ENCODE data around the gene MRPS18A.
"Not testable (repeated sequence)": the region's sequence is repeated elsewhere in the genome, so short reads cannot be mapped to it uniquely, and the experiment has no call there.

The MRPS18A gene

GRCh38 chr6:43707269-43707668 is 19.7 kb upstream of the MRPS18A start:
- TF ChIP-seq, protein P1, sequence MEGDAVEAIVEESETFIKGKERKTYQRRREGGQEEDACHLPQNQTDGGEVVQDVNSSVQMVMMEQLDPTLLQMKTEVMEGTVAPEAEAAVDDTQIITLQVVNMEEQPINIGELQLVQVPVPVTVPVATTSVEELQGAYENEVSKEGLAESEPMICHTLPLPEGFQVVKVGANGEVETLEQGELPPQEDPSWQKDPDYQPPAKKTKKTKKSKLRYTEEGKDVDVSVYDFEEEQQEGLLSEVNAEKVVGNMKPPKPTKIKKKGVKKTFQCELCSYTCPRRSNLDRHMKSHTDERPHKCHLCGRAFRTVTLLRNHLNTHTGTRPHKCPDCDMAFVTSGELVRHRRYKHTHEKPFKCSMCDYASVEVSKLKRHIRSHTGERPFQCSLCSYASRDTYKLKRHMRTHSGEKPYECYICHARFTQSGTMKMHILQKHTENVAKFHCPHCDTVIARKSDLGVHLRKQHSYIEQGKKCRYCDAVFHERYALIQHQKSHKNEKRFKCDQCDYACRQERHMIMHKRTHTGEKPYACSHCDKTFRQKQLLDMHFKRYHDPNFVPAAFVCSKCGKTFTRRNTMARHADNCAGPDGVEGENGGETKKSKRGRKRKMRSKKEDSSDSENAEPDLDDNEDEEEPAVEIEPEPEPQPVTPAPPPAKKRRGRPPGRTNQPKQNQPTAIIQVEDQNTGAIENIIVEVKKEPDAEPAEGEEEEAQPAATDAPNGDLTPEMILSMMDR (IDR thresholded peaks at IDR 0.05; ENCODE audit: insufficient read depth, low read depth, low read length, missing control alignments), result no peak
- DNase-seq (ENCODE audit: low read depth), result no peak
- H3K4me3 ChIP-seq (ENCODE audit: low read depth, low read length), result no peak overlapping the region

DNA sequence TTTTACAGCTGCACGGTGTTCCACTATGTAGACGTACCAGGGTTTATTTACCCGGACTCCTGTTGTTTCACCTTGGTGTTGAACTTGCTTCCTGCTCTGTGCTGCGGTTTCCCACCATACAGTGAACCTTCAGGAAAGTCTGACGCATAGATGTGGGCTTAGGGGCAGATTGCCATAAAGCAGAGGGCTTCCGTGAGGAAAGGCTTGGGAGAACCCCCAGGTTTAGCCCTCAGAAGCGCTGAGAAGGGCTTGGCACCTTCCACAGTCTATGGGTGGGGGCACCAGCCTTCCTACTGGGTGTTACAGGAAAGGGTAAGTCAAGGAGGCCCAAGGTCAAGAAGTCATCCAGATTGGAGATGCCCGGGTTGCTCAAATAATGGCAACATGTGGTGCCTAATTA is 19.2 kb upstream of the MRPS18A start:
- TF ChIP-seq, protein P1 (IDR thresholded peaks at IDR 0.05; ENCODE audit: insufficient read depth, low read depth, low read length, missing control alignments), result no peak
- H3K4me3 ChIP-seq (ENCODE audit: low read depth, low read length), result no peak overlapping the region
- no peak for DNase-seq (ENCODE audit: low read depth)

- peak; percentile 61 for DNase-seq (ENCODE audit: low read depth)
- TF ChIP-seq, protein P1 (IDR thresholded peaks at IDR 0.05; ENCODE audit: insufficient read depth, low read depth, low read length, missing control alignments), result no peak
- H3K4me3 ChIP-seq (ENCODE audit: low read depth, low read length), result no peak overlapping the region
Observed at GRCh38 chr6:43705996-43706395, 18.4 kb upstream of the MRPS18A start.

DNA sequence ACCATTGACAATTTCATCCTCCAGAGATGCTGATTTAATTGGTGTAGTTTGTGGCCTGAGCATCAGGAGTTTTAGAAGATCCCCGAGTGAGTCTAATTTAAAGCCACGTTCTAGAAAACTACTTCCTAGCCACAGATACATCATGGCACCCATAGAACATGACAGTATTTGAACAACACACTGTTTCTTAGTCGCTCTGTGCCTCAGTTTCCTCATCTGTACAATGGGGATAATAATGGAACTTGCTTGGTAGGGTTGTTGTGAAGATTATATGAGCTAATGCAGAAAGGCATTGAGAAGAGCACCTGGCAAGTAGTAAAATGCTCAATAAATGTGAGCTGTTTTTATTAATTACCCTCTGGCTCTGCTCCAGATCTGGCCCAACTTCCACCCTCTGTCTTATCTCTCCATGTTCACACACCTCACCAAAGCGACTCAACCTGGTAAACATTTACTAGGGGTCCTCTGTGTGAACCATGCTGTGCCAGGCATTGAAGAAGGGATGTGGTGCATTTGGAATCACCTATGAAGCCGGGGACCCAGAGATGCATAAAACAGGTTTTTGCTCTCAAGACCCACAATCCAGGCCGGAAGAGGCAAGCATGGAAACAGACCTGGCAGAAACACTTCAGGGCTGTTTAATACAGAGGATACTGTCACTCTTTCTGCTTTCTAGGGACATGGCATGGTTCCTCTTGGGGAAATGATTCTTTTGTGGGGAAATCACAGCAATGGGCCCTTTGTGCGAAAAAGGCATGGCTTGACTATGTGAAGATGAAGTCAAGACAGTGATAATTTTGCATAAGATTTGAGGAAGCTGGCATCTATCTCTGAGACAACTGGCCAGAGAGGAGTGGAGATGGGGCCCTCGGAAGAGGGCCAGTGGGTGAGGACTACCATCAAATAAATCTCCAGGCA is 16.2 kb upstream of the MRPS18A start:
- TF ChIP-seq, protein P1 (IDR thresholded peaks at IDR 0.05; ENCODE audit: insufficient read depth, low read depth, low read length, missing control alignments), result no peak
- no peak for DNase-seq (ENCODE audit: low read depth)
- no peak overlapping the region for H3K4me3 ChIP-seq (ENCODE audit: low read depth, low read length)

- H3K4me3 ChIP-seq (ENCODE audit: low read depth, low read length), result no peak overlapping the region
- peak; percentile 52 for DNase-seq (ENCODE audit: low read depth)
- TF ChIP-seq, protein P1 (IDR thresholded peaks at IDR 0.05; ENCODE audit: insufficient read depth, low read depth, low read length, missing control alignments), result no peak
Observed at GRCh38 chr6:43702534-43703440, 15.2 kb upstream of the MRPS18A start.

- TF ChIP-seq, protein P1 (IDR thresholded peaks at IDR 0.05; ENCODE audit: insufficient read depth, low read depth, low read length, missing control alignments), result no peak
- DNase-seq (ENCODE audit: low read depth), result no peak
- no peak overlapping the region for H3K4me3 ChIP-seq (ENCODE audit: low read depth, low read length)
Observed at GRCh38 chr6:43702171-43702533, 14.6 kb upstream of the MRPS18A start.

DNA sequence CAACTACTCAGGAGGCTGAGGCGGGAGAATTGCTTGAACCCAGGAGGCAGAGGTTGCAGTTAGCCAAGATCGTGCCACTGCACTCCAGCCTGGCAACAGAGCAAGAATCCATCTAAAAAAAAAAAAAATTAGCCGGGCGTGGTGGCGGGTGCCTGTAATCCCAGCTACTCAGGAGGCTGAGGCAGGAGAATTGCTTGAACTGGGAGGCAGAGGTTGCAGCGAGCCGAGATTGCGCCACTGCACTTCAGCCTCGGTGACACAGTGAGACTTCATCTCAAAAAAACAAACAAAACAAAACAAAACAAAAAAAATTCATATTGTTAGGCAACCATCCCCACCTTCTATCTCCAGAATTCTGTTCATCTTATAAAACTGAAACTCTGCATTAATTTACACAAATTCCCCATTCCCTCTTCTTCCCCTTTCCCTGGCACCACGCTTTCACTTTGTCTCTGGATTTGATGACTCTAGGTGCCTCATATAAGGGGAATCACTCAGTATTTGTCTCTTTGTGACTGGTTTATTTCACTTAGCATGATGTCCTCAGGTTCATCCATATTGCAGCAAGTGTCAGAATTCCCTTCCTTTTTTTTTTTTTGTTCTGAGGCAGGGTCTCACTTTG is 13.5 kb upstream of the MRPS18A start:
- H3K4me3 ChIP-seq (ENCODE audit: low read depth, low read length); DNase-seq (ENCODE audit: low read depth): not testable (repeated sequence)

Data from GM12865 (cell line).